Ishikawa (cell line): ENCODE measurements around the gene RAB4B.

ENCODE experiments used
- CEBPB ChIP-seq: IDR thresholded peaks from 2 replicates; pipeline ENCODE4 v1.6.1; 2012
- CREB1 ChIP-seq: IDR thresholded peaks from 2 replicates; pipeline ENCODE4 v1.6.1; 2012; ENCODE audit warnings: low read depth
- EGR1 ChIP-seq: IDR thresholded peaks from 2 replicates; pipeline ENCODE4 v1.6.1; 2012
- EP300 ChIP-seq: IDR thresholded peaks from 2 replicates; pipeline ENCODE4 v1.6.1; 2012; ENCODE audit warnings: borderline replicate concordance
- FOXM1 ChIP-seq: IDR thresholded peaks from 2 replicates; pipeline ENCODE4 v1.6.1; 2012; ENCODE audit warnings: low read depth, borderline replicate concordance
- MAX ChIP-seq: IDR thresholded peaks from 2 replicates; pipeline ENCODE4 v1.6.1; 2012
- NFIC ChIP-seq: IDR thresholded peaks from 2 replicates; pipeline ENCODE4 v1.6.1; 2012
- RAD21 ChIP-seq: IDR thresholded peaks from 2 replicates; pipeline ENCODE4 v1.6.1; 2012; ENCODE audit warnings: low read depth
- REST ChIP-seq: IDR thresholded peaks from 2 replicates; pipeline ENCODE4 v1.6.1; 2012; ENCODE audit warnings: low read depth, mild to moderate bottlenecking
- TAF1 ChIP-seq: IDR thresholded peaks from 2 replicates; pipeline ENCODE4 v1.6.1; 2012; ENCODE audit warnings: low read depth, mild to moderate bottlenecking
- TCF12 ChIP-seq: IDR thresholded peaks from 2 replicates; pipeline ENCODE4 v1.6.1; 2012; ENCODE audit warnings: low read depth
- TEAD4 ChIP-seq: IDR thresholded peaks from 2 replicates; pipeline ENCODE4 v1.6.1; 2012
- USF1 ChIP-seq: IDR thresholded peaks from 2 replicates; pipeline ENCODE4 v1.6.1; 2012
- YY1 ChIP-seq: IDR thresholded peaks from 2 replicates; pipeline ENCODE4 v1.6.1; 2012; ENCODE audit warnings: low read depth
- ZBTB7A ChIP-seq: IDR thresholded peaks from 2 replicates; pipeline ENCODE4 v1.6.1; 2012; ENCODE audit warnings: low read depth

The RAB4B gene

GRCh38 chr19:40737102-40737644 lies 40.9 kb upstream of the RAB4B start:
- TF ChIP-seq TEAD4 = no peak

GRCh38 chr19:40739030-40739839 lies 38.8 kb upstream of the RAB4B start:
- TF ChIP-seq USF1 (no peak), TEAD4 (no peak), MAX (no peak), FOXM1 (no peak)

GRCh38 chr19:40739871-40740703 lies 38.0 kb upstream of the RAB4B start:
- TF ChIP-seq FOXM1 = no peak
- TF ChIP-seq EP300 = no peak

GRCh38 chr19:40740747-40741146 lies 37.3 kb upstream of the RAB4B start:
- TF ChIP-seq FOXM1 = no peak
- TF ChIP-seq RAD21 = no peak
- TF ChIP-seq ZBTB7A = no peak
- TF ChIP-seq TEAD4 = no peak
- TF ChIP-seq YY1 = no peak
- TF ChIP-seq USF1 = no peak
- no peak for TF ChIP-seq CEBPB
- no peak for TF ChIP-seq EGR1
- TF ChIP-seq EP300 = no peak
- TF ChIP-seq MAX = no peak
- TF ChIP-seq REST = no peak
- no peak for TF ChIP-seq TCF12
- no peak for TF ChIP-seq CREB1
- TF ChIP-seq NFIC = no peak

GRCh38 chr19:40741527-40742390 lies 36.3 kb upstream of the RAB4B start:
- TF ChIP-seq FOXM1 (no peak), USF1 (peak; percentile 57; the same call in 1 of the 2 replicates), TEAD4 (no peak), RAD21 (no peak)

- TF ChIP-seq USF1 (no peak), MAX (no peak), FOXM1 (no peak), EGR1 (no peak), ZBTB7A (no peak), TAF1 (no peak), NFIC (no peak), REST (no peak), EP300 (no peak), RAD21 (no peak), CREB1 (no peak), CEBPB (no peak), TCF12 (no peak), TEAD4 (no peak), YY1 (no peak)
Observed at GRCh38 chr19:40742477-40742876, 35.6 kb upstream of the RAB4B start.
